MCF 10A (cell line): ENCODE measurements around the gene RUVBL1. TPM values are rescaled to one million over a fixed set of nuclear protein-coding genes. Genes with fewer than 3 reads are reported as not detected.
A peak's percentile ranks its signal among the peaks of the same experiment; 100 is the strongest.

Experiments
- BruUV-seq: library from RNA; stranded (reverse); fragments of 400-500 nt; replicated peaks from 2 replicates; lab custom pipeline; 2021; lab: Mats Ljungman, UMichigan
- CTCF ChIA-PET: fragments of 300-600 bp; sonication (Branson Sonifier 250); formaldehyde crosslinking; extraction: SDS; loops from one replicate; lab custom pipeline; 2021; ENCODE audit warnings: antibody characterized with exemption, inconsistent platforms; lab: Yijun Ruan, JAX
- POLR2A ChIA-PET: fragments of 300-600, 350-650 bp; sonication (Branson Sonifier 250); formaldehyde crosslinking; extraction: SDS; loops from one replicate; lab custom pipeline; 2020; ENCODE audit warnings: antibody characterized with exemption, inconsistent platforms; lab: Yijun Ruan, JAX
- DNase-seq: peaks from one replicate; pipeline ENCODE4 v3.0.0-alpha.2; 2018; ENCODE audit not compliant: unreplicated experiment
- H3K27ac Mint-ChIP-seq: one replicate; pipeline ENCODE4 v1.8.0; 2022; ENCODE audit warnings: mild to moderate bottlenecking, low read depth, mixed read lengths; ENCODE audit not compliant: unreplicated experiment
- H3K27me3 Mint-ChIP-seq: one replicate; pipeline ENCODE4 v1.8.0; 2022; ENCODE audit warnings: mixed read lengths; ENCODE audit not compliant: insufficient read depth, unreplicated experiment
- H3K36me3 Mint-ChIP-seq: one replicate; pipeline ENCODE4 v1.8.0; 2022; ENCODE audit warnings: mild to moderate bottlenecking, moderate library complexity, mixed read lengths; ENCODE audit not compliant: insufficient read depth, unreplicated experiment
- H3K4me1 Mint-ChIP-seq: one replicate; pipeline ENCODE4 v1.8.0; 2022; ENCODE audit warnings: mixed read lengths; ENCODE audit not compliant: insufficient read depth, unreplicated experiment
- H3K4me3 Mint-ChIP-seq: one replicate; pipeline ENCODE4 v1.8.0; 2022; ENCODE audit warnings: mild to moderate bottlenecking, moderate library complexity, mixed read lengths; ENCODE audit not compliant: unreplicated experiment
- H3K9me3 Mint-ChIP-seq: one replicate; pipeline ENCODE4 v1.8.0; 2022; ENCODE audit warnings: mixed read lengths; ENCODE audit not compliant: unreplicated experiment
- CTCF ChIP-seq: fragments of 200-600 bp; IDR thresholded peaks from one replicate; pipeline ENCODE4 v1.8.0; 2022; ENCODE audit warnings: antibody characterized with exemption, mild to moderate bottlenecking; ENCODE audit not compliant: unreplicated experiment
- intact Hi-C: fragments of 100-400 bp; cut with micrococcal nuclease; formaldehyde crosslinking; loops from 2 replicates; pipeline ENCODE4 v1.14.1; 2022
- total RNA-seq: library from RNA; stranded (reverse); gene quantifications from 2 replicates; pipeline ENCODE4 v1.2.3, GENCODE V29; 2022

The RUVBL1 gene
- total RNA-seq, 1 experiment from 2014 or later = 114 TPM

DNA sequence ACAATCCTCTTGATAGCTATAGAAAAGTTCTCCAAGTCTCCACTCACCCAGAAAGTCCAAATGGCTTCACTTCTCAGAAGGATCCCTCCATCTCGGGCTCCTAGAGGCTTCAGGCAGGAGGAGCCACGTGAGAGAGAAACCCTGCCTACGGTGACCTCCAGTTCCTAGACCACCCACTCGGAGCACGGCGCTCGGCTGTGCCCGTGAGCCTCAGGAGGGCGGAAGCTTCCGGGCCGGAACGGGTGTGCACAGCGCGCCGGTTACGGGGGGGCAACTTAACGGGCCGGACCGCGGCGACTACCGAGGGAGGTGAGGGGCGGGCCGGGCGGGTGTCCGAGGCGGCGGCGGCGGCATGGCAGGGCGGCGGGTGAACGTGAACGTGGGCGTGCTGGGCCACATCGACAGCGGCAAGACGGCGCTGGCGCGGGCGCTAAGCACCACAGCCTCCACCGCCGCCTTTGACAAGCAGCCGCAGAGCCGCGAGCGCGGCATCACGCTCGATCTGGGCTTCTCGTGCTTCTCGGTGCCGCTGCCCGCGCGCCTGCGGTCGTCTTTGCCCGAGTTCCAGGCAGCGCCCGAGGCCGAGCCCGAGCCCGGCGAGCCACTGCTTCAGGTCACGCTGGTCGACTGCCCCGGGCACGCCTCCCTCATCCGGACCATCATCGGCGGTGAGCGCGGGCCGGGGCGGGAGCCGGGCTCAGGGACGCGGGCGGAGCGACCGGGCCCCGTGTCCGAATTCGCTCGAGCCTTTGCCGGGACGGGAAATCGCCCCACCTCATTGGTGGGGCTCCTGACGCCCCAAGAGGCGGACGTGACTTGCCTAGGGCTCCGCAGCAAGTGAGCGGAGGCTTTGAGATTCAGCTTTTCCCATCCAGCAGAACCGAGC, 29.8 kb upstream of the RUVBL1 start, which contains the start of gene EEFSEC:
TSS of gene EEFSEC (plus strand) at position 326 of the 886 bp plus-strand sequence. CDS start at position 353, 27 bp downstream.
- Mint-ChIP-seq H3K9me3 (no peaks in the 10 kb centered on the region), H3K4me1 (peaks cover 6% of the 10 kb centered on the region), H3K36me3 (peaks cover 6% of the 10 kb centered on the region), H3K4me3 (peak within 1 kb of the TSS; percentile 87), H3K27ac (peak within 1 kb of the TSS; percentile 76), H3K27me3 (no peaks in the 10 kb centered on the region)
- no peak for TF ChIP-seq CTCF
- ChIA-PET CTCF (interaction anchor here (0.7 to 1.2 kb wide), 6 partner anchors 9 to 455 kb away, joined by 3 to 6 read pairs (median 3); no protein-coding TSS in a partner anchor), POLR2A (interaction anchor here (0.6 to 2.9 kb wide), 9 partner anchors 20 to 464 kb away, joined by 3 to 40 read pairs (median 4); partner anchors contain the start of gene RUVBL1)
- DNase-seq = peak; percentile 76
- BruUV-seq = no TSS peak
- intact Hi-C loops = loop anchor here (1.0 kb wide), 1 partner anchor 29 kb away; no protein-coding TSS in a partner anchor

DNA sequence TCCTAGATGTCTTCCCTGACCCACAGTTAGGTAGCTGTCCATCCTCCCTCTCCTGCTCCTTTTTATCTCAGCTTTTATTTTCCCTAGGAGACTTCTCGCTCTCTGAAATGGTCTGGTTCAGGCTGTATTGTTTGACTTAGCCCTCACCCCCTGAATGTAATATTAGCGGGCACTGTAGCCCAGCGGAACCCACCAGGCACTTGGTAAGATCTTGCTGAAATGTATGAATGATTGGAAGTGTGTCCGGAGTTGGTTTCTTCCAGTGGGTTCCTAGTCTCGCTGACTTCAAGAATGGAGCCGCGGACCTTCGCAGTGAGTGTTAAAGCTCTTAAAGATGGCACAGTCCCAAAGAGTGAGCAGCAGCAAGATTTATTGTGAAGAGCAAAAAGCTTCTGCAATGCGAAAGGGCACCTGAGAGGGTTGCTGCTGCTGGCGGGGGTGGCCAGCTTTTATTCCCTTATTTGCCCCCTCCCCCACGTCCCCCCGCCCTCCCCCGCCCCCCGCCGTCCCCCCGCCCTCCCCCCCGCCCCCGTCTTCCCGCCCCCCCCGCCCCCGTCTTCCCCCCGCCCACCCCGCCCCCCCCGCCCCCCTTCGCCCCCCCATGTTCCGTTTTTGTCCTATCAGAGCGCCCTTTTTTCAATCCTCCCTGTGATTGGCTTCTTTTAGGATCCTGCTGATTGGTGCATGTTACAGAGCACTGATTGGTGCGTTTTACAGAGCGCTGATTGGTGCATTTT, 29.0 kb upstream of the RUVBL1 start:
- H3K27ac Mint-ChIP-seq = peak overlapping the region; percentile 76
- no peak for TF ChIP-seq CTCF
- H3K4me3 Mint-ChIP-seq = peak overlapping the region; percentile 87
- CTCF ChIA-PET = interaction anchor here (0.6 to 0.7 kb wide), 3 partner anchors 19 to 233 kb away, joined by 3 to 4 read pairs (median 4); no protein-coding TSS in a partner anchor
- H3K27me3 Mint-ChIP-seq = no peaks in the 10 kb centered on the region
- H3K9me3 Mint-ChIP-seq = no peaks in the 10 kb centered on the region
- POLR2A ChIA-PET = interaction anchor here (0.8 to 2.9 kb wide), 6 partner anchors 24 to 465 kb away, joined by 3 to 40 read pairs (median 4); partner anchors contain the start of gene RUVBL1
- H3K4me1 Mint-ChIP-seq = peaks cover 6% of the 10 kb centered on the region
- DNase-seq = no peak
- H3K36me3 Mint-ChIP-seq = peaks cover 6% of the 10 kb centered on the region
- intact Hi-C loops = loop anchor here (1.0 kb wide), 1 partner anchor 28 kb away; no protein-coding TSS in a partner anchor
- no TSS peak for BruUV-seq

DNA sequence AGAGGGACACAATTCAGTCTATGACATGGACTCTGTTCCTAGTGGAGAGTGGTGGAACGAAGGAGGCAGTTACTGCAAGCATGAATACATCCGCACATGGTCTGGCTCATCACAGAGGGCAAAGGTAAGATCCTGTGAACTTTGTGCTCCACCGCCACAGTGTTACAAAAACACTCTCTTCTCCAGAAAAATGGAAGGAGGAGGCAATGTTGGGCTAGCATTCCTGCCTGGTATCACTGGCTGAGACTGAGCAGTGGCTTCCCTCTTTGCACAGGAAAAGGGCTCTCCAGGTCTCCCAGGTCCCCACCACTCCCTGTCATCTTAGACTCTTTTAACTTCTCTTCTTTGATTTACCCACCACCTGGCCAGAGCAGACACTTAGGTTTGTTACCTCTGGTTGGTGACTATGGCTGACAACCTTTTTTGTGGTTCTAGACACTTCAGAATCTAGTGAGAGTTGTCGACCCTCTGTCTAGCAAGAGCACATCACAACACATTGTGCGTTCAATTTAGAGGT, 28.2 kb upstream of the RUVBL1 start:
- DNase-seq = no peak
- ChIA-PET CTCF (interaction anchor here (0.6 kb wide), 2 partner anchors 19 to 232 kb away, joined by 3 to 4 read pairs; no protein-coding TSS in a partner anchor), POLR2A (interaction anchor here (2.9 kb wide), 1 partner anchor 29 kb away, joined by 40 read pairs; the partner anchor contains the start of gene RUVBL1)
- no peak overlapping the region for H3K4me3 Mint-ChIP-seq
- H3K27ac Mint-ChIP-seq = no peak overlapping the region
- BruUV-seq = no TSS peak
- H3K36me3 Mint-ChIP-seq = peaks cover 3% of the 10 kb centered on the region
- H3K4me1 Mint-ChIP-seq = peaks cover 6% of the 10 kb centered on the region
- intact Hi-C loops = no loop called here
- no peaks in the 10 kb centered on the region for H3K9me3 Mint-ChIP-seq
- no peaks in the 10 kb centered on the region for H3K27me3 Mint-ChIP-seq
- TF ChIP-seq CTCF = no peak
